ENCODE results near the gene GRIFIN. TPM values are rescaled to one million over a fixed set of nuclear protein-coding genes. Genes with fewer than 3 reads are reported as not detected.
A peak's percentile ranks its signal among the peaks of the same experiment; 100 is the strongest.

The GRIFIN gene
- total and polyA plus RNA-seq, 9 of the 15 experiments (the other 6 are each of a cell fraction or from before 2014, with no cell fraction given): not detected

- intact Hi-C loops (cut with micrococcal nuclease): no loop called here
- H3K4me2 ChIP-seq (ENCODE audit: insufficient read depth, low read length): peak overlapping the region; percentile 76
- no peak for TF ChIP-seq NFRKB (IDR thresholded peaks at IDR 0.05; ENCODE audit: low read depth)
- TF ChIP-seq ZNF717 (CRISPR knock-in tag; IDR thresholded peaks at IDR 0.05): no peak
- no peak for TF ChIP-seq BRD4 (IDR thresholded peaks at IDR 0.05)
- no peak for TF ChIP-seq NRF1 (conservative IDR thresholded peaks at IDR 0.05 in 1 of 2, IDR thresholded peaks at IDR 0.05 in 1 of 2)
- TF ChIP-seq, protein P1, sequence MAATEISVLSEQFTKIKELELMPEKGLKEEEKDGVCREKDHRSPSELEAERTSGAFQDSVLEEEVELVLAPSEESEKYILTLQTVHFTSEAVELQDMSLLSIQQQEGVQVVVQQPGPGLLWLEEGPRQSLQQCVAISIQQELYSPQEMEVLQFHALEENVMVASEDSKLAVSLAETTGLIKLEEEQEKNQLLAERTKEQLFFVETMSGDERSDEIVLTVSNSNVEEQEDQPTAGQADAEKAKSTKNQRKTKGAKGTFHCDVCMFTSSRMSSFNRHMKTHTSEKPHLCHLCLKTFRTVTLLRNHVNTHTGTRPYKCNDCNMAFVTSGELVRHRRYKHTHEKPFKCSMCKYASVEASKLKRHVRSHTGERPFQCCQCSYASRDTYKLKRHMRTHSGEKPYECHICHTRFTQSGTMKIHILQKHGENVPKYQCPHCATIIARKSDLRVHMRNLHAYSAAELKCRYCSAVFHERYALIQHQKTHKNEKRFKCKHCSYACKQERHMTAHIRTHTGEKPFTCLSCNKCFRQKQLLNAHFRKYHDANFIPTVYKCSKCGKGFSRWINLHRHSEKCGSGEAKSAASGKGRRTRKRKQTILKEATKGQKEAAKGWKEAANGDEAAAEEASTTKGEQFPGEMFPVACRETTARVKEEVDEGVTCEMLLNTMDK (IDR thresholded peaks at IDR 0.05; ENCODE audit: borderline replicate concordance, insufficient read depth, low read depth, low read length, poor library complexity, severe bottlenecking): peak; percentile 5
- TF ChIP-seq LARP7 (IDR thresholded peaks at IDR 0.05): no peak
- TF ChIP-seq FOXK1 (CRISPR knock-in tag; IDR thresholded peaks at IDR 0.05; ENCODE audit: borderline replicate concordance): no peak
- no peak for TF ChIP-seq YBX1 (IDR thresholded peaks at IDR 0.05)
- TF ChIP-seq HDAC2 (IDR thresholded peaks at IDR 0.05): no peak
- TF ChIP-seq, protein P2, sequence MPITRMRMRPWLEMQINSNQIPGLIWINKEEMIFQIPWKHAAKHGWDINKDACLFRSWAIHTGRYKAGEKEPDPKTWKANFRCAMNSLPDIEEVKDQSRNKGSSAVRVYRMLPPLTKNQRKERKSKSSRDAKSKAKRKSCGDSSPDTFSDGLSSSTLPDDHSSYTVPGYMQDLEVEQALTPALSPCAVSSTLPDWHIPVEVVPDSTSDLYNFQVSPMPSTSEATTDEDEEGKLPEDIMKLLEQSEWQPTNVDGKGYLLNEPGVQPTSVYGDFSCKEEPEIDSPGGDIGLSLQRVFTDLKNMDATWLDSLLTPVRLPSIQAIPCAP (CRISPR knock-in tag; IDR thresholded peaks at IDR 0.05; ENCODE audit: borderline replicate concordance): no peak
- TF ChIP-seq ZBTB9 (CRISPR knock-in tag; IDR thresholded peaks at IDR 0.05): peak; percentile 91
- TF ChIP-seq POLR2B (IDR thresholded peaks at IDR 0.05; ENCODE audit: low read depth, partially characterized antibody): no peak
- no peak for TF ChIP-seq KDM1A (IDR thresholded peaks at IDR 0.05)
- TF ChIP-seq ZNF224 (CRISPR knock-in tag; IDR thresholded peaks at IDR 0.05): no peak
- TF ChIP-seq FOXO4 (CRISPR knock-in tag; IDR thresholded peaks at IDR 0.05): no peak
- TF ChIP-seq TAF1 (IDR thresholded peaks at IDR 0.05; ENCODE audit: control insufficient read depth, extremely low read depth, insufficient read depth, low read length, severe bottlenecking): no peak
- no peak for TF ChIP-seq TCF7 (IDR thresholded peaks at IDR 0.05; ENCODE audit: borderline replicate concordance)
- no peak for TF ChIP-seq NFYB (IDR thresholded peaks at IDR 0.05; ENCODE audit: extremely low read depth, insufficient read length)
- TF ChIP-seq MCM2 (IDR thresholded peaks at IDR 0.05; ENCODE audit: low read depth): no peak
Measured at GRCh38 chr7:2452074-2452507, 24.1 kb downstream of the GRIFIN start.

More at GRCh38 chr7:2452074-2452507, 24.1 kb downstream of the GRIFIN start:
- Histone ChIP-seq H3K9me3 (replicated peaks; ENCODE audit: control insufficient read depth, insufficient read depth, low read depth, low read length) (no peaks in the 10 kb centered on the region; the same call in 1 of the 2 replicates), H3K4me3 (no peak overlapping the region), H3K27me3 (ENCODE audit: control insufficient read depth in 2 of 2, insufficient read depth in 2 of 2, low read length in 2 of 2) (peaks cover 0 to 10% of the 10 kb centered on the region in 2 experiments; a peak in 2 of 5 replicates), H3K9ac (ENCODE audit: insufficient read depth in 1 of 2, low read depth in 2 of 2, low read length in 2 of 2) (peak overlapping the region; percentile 48 to 84; a peak in 3 of 4 replicates), H3K27ac (ENCODE audit: extremely low read depth, low read depth, low read length) (peak overlapping the region; percentile 38; the same call in 1 of the 3 replicates), H3K4me1 (replicated peaks in 1 of 2; ENCODE audit: control insufficient read depth in 2 of 2, insufficient read depth in 2 of 2, low read length in 2 of 2) (peaks cover 7 to 19% of the 10 kb centered on the region in 2 experiments), H3K9me1 (ENCODE audit: control insufficient read depth, insufficient read depth, low read length) (no peaks in the 10 kb centered on the region), H4K20me1 (replicated peaks; ENCODE audit: control insufficient read depth, insufficient read depth, low read length) (no peaks in the 10 kb centered on the region), H3K79me2 (ENCODE audit: control insufficient read depth, insufficient read depth, low read length) (no peaks in the 10 kb centered on the region), H3K36me3 (ENCODE audit: control insufficient read depth, insufficient read depth, low read length) (no peaks in the 10 kb centered on the region), H2AFZ (ENCODE audit: low read depth, low read length) (peak overlapping the region; percentile 95)
- DNase-seq (ENCODE audit: extremely low read depth in 1 of 4, low spot score in 3 of 4) (peak in 2 of 4 experiments; percentile 31 to 36), ATAC-seq (peak; percentile 67), FAIRE-seq (no peak)
- POLR2A ChIA-PET: interaction anchor here (0.6 to 1.5 kb wide), 3 partner anchors 11 to 221 kb away, joined by 3 to 6 read pairs (median 4); no protein-coding TSS in a partner anchor
- 21% methylated on average over 10 of the region's 16 CpGs for WGBS (ENCODE audit: insufficient coverage, low coverage, missing lambda C conversion rate)
- in situ Hi-C loops (cut with MboI): no loop called here
- BruUV-seq (replicated peaks): no TSS peak
- CTCF ChIA-PET (ENCODE audit: low intra/inter-chr PET ratio): interaction anchor here (0.9 to 1.9 kb wide), 3 partner anchors 17 to 257 kb away, joined by 5 to 12 read pairs (median 7); no protein-coding TSS in a partner anchor
